ENCODE data around the gene COQ8A.
A peak's percentile ranks its signal among the peaks of the same experiment; 100 is the strongest.

COQ8A gene

GRCh38 chr1:226940029-226940805 is at the start of gene COQ8A:
COQ8A (plus strand) TSS chr1:226940294; CDS start chr1:226961386, 21,092 bp downstream.
- DNase-seq: peak; percentile 99
- in situ Hi-C loops (cut with MboI; ENCODE audit: low pct_unique_long_range_greater_than_20kb, low sequenced_read_pairs): no loop called here

DNA sequence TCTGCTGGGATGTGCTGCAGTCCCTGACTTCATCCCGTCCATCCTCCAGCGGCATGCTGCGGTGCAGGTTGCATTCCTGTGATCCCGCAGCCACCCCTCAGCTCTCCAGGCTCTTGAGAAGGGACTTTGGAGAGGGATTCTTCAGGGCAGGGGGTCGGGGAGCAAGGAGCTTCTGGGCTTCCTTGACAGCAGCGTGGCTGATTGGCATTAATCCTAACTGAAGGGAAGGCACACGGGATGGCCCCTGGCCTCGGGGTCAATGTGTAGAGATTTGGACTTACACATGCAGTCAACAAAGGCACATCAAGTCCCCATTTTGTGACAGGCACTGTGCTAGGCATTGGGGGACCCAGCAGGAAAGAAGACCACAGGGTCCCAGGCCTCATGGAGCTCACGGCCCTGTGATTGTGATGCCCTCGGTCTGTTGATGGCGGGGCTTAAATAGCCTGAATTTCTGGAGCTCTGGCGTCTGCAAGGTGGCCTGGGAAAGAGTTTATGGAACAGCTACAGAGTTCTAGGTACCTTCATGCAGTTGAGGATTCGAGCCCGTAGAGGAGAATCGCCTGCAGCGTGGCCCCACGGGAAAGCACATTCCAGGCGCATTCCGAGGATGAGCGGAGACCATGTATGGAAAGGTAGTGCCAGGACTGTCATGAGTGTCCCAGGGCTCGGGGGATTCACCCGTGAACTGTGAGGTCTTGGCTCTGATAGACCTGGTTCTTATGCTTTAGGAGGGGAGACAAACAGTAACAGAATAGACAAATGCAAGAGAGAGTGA is 49.6 kb upstream of the COQ8A start:
- DNase-seq: no peak
- in situ Hi-C loops (cut with MboI; ENCODE audit: low pct_unique_long_range_greater_than_20kb, low sequenced_read_pairs): no loop called here

DNA sequence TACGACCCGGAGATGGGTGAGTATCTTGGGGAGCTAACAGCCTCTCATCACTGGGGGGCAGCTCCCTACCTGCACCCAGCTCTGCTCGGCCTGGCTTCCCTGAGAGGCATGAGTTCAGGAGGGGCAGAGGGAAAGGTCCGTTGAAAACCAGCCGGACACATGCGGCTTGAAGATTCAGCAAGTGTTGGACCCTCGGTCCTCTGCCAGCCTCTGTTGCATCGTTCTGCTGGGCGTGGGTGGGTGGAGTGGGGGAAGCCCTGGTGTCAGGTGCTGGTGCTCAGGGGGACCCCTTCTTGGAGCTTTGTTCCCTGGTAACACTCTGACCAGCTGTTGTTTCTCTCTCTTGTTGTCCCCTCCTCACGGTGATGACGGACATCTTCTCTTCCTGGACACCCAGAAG is 48.7 kb upstream of the COQ8A start:
- DNase-seq: no peak
- in situ Hi-C loops (cut with MboI; ENCODE audit: low pct_unique_long_range_greater_than_20kb, low sequenced_read_pairs): no loop called here

DNA sequence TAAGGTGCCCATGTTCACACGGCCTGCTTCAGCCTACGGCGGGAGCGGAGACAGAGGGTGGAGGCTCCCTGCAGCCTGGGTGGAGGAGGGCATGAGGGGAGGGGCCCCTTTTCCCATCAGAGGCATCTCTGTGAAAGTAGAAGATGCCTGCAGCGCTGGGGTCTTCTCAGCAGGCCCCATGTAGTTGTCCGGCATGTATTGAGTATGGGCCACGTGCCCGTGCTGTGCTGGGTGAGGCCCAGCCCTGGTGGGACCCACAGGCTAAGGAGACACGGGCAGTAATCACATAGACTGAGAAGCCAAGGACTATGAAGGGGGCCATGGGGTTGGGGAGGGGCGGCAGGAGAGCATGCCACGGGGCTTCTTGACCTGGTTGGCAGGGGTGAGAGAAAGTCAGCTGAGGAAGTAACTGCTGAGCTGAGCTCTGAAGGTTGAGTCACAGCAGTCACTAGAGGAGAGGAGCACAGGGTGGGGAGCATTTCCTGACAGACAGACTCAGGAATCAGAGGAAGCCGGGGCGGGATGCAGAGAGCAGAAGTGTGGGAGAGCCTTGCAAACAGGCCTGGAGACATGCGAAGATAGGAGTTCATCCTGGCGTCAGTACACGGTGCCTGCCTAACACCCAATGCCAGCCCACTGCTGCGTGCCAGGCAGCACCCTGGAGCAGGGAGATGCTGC is 48.1 kb upstream of the COQ8A start:
- in situ Hi-C loops (cut with MboI; ENCODE audit: low pct_unique_long_range_greater_than_20kb, low sequenced_read_pairs): no loop called here
- DNase-seq: no peak

DNA sequence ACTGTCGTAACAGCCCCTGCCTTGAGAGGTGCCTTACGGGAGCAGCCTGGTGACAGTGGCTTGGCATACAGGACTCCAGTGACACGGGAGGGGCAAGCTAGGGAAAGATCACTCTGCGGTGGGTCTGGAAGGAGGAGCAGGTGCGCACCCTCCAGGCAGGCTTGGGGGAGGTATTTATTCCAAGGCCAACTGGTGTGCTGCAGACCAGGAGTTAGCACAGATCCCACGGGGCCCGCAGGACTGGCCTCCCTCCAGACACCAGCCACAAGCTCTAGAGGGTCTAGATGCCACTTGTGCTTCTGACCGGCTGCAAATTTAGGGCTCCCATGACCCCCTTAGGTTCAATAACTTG is 47.6 kb upstream of the COQ8A start:
- in situ Hi-C loops (cut with MboI; ENCODE audit: low pct_unique_long_range_greater_than_20kb, low sequenced_read_pairs): no loop called here
- DNase-seq: no peak

DNA sequence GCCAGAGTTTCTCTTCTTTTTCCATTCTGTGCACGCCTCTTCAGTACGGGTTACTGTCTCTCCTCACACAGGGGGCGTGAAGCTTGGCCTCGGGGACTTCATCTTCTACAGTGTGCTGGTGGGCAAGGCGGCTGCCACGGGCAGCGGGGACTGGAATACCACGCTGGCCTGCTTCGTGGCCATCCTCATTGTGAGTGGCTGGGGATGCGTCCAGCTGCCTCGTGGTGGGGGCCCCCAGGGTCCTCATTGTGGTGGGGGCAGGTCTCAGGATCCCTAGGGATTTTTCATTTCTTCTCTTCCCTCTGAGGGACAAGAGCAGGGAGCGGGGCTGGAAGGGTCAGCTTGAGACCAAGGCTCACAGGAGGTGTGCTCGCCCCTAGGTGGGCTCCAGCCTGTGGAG is 46.2 kb upstream of the COQ8A start:
- no peak for DNase-seq
- in situ Hi-C loops (cut with MboI; ENCODE audit: low pct_unique_long_range_greater_than_20kb, low sequenced_read_pairs): no loop called here

DNA sequence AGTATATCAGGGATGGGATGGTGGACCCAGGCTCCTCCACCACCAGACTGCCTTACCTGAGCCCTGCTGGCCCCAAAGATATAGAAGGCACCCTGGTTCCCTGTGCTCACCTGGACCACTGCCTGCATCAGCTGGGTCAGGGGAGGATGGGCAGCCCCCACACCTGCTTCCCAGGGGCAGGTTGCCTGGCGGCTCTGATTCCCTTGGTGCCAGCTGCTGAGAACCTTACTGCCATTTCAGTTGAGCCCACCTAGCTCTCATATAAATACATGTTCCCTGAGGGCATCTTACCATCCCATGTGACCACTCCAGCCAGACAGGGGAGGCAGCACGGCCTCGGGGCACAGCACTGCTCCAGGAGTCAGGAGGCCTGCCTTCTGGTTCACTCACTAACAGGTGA is 45.3 kb upstream of the COQ8A start:
- in situ Hi-C loops (cut with MboI; ENCODE audit: low pct_unique_long_range_greater_than_20kb, low sequenced_read_pairs): no loop called here
- no peak for DNase-seq

- in situ Hi-C loops (cut with MboI; ENCODE audit: low pct_unique_long_range_greater_than_20kb, low sequenced_read_pairs): no loop called here
These were observed 44.5 kb upstream of the COQ8A start for GRCh38 chr1:226895644-226896043.

DNA sequence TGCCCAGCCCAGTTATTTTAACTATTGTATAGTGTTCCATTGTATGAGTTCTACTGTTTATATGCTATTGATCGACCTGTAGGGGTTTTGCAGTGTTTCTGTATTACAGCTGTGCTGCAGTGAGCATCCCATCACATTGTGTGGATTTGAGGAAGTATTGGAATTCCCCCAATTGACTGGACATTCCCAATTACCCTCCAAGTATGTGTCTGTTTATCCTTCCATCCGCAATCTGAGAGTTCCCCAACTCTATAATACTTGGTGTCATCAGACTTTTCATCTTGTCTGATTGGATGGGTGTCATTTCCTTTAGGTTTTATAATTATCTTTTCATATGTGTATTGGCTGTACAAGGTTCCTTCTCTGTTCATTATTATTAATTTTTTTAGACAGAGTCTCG is 41.8 kb upstream of the COQ8A start:
- DNase-seq: no peak
- in situ Hi-C loops (cut with MboI; ENCODE audit: low pct_unique_long_range_greater_than_20kb, low sequenced_read_pairs): no loop called here

More at GRCh38 chr1:226895644-226896043, 44.5 kb upstream of the COQ8A start:
- DNase-seq: no peak

GRCh38 chr1:226901421-226901820 is 38.7 kb upstream of the COQ8A start:
- no peak for DNase-seq
- in situ Hi-C loops (cut with MboI; ENCODE audit: low pct_unique_long_range_greater_than_20kb, low sequenced_read_pairs): no loop called here

DNA sequence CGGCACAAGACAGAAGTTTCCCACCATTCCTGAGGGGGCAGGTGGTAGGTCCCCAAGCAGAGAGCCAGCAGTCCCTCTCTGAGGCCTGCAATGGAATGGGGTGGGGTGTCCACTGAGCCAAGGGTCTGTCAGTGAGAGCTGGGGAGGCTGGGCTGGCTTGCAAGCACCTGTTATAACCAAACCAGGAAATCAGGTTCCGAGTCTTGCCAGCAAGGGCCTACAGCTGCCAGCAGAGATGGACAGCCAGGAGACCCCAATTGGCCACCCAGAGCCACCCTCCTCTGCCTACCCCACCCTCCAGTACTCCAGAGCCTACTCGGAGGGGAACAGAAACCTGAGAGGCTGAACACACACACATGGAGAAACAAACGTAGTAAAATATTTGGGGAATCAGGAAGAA is 37.5 kb upstream of the COQ8A start:
- DNase-seq: no peak
- in situ Hi-C loops (cut with MboI; ENCODE audit: low pct_unique_long_range_greater_than_20kb, low sequenced_read_pairs): no loop called here

GRCh38 chr1:226903819-226904716 is 36.0 kb upstream of the COQ8A start:
- in situ Hi-C loops (cut with MboI; ENCODE audit: low pct_unique_long_range_greater_than_20kb, low sequenced_read_pairs): no loop called here
- DNase-seq: no peak

DNA sequence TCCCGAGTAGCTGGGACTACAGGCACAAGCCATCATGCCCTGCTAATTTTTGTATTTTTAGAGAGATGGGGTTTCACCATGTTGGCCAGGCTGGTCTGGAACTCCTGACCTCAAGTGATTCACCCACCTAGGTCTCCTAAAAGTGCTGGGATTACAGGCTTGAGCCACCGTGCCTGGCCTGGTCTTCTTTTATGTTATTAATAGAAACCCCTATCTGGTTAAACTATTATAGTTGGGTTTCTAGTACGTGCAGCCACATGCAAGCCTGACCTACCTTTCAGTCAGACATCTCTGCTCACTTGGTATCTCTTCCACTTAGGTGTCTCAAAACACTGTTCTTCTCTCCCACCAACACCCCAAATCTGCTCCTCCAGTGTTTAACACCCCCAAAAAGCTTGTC is 35.3 kb upstream of the COQ8A start:
- in situ Hi-C loops (cut with MboI; ENCODE audit: low pct_unique_long_range_greater_than_20kb, low sequenced_read_pairs): no loop called here

GRCh38 chr1:226908419-226908818 is 31.7 kb upstream of the COQ8A start:
- DNase-seq: no peak
- in situ Hi-C loops (cut with MboI; ENCODE audit: low pct_unique_long_range_greater_than_20kb, low sequenced_read_pairs): no loop called here

More for the DNA sequence above, 35.3 kb upstream of the COQ8A start:
- DNase-seq: no peak

- DNase-seq: no peak
- in situ Hi-C loops (cut with MboI; ENCODE audit: low pct_unique_long_range_greater_than_20kb, low sequenced_read_pairs): no loop called here
These were observed 31.2 kb upstream of the COQ8A start for GRCh38 chr1:226908913-226909312.

DNA sequence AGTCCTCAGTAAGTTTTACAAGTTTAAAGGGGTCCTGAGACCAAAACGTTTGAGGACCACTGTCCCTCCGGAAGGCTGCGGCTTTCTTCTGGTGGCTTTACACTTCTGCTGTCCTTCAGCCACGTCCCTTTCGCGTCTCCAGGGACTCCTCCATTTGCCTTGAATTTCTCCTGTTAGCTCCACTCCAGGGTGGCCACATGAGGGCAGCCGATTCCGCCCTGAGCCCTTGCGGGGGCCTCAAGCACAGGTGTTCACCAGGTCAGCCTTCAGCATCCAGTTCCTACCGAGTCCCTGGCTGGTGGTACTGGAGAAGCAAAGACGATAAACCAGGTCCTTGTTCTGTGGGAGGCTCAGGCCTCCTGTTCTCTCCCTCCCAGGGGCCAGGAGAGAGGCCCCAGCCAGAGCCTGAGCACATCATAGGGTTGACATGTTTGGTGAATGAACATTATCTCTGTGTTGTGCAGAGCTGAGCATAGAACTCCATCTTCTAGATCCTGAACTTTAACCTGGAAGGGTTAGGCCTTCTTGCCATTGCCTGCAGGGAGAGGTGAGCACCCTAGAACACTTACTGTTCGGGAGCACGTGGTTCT is 27.4 kb upstream of the COQ8A start:
- no peak for DNase-seq

GRCh38 chr1:226915672-226915995 is 24.5 kb upstream of the COQ8A start:
- DNase-seq: no peak
- in situ Hi-C loops (cut with MboI; ENCODE audit: low pct_unique_long_range_greater_than_20kb, low sequenced_read_pairs): no loop called here

More for the DNA sequence above, 27.4 kb upstream of the COQ8A start:
- in situ Hi-C loops (cut with MboI; ENCODE audit: low pct_unique_long_range_greater_than_20kb, low sequenced_read_pairs): no loop called here

DNA sequence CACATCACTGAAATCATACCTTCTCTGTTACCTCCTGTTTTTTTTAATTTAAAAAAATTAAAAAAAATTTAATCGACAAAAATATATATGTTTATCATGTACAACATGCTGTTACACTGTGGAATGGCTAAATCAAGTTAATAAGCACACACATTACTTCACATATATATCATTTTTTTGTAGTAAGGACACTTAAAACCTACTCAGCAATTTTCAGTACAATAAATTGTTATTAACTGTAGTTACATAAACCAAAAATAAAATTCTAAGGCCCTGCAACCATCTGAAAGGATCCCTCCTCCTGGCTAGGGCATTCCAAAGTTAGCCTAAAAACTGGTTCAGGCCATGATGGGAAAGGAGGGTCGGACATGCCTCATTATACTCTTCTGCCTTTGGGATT is 23.6 kb upstream of the COQ8A start:
- no peak for DNase-seq
- in situ Hi-C loops (cut with MboI; ENCODE audit: low pct_unique_long_range_greater_than_20kb, low sequenced_read_pairs): no loop called here

DNA sequence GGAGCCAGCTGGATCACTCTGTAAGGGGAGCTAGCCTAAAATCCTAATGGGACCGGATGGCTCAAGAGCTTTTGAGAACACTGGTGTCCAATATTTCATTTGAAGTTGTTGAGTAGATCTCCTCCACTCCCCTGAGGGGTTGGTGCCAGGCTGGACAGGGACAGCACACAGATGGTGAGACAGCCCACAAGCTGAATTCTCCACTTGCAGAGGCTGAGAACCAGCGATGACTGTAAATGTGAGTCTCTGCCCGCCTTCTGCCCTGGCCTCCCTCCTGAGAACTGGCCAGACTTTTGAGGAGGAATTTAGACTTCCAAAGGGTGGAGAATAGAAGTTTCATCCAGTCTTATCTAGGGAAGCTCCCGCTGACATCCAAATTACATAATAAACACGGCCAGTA is 20.5 kb upstream of the COQ8A start:
- DNase-seq: no peak
- in situ Hi-C loops (cut with MboI; ENCODE audit: low pct_unique_long_range_greater_than_20kb, low sequenced_read_pairs): no loop called here
